Lung (tissue), 12 donors: Measurements from ENCODE around the gene SPTSSA. TPM values are rescaled to one million over a fixed set of nuclear protein-coding genes. Genes with fewer than 3 reads are reported as not detected.
"Not testable (repeated sequence)": the region's sequence is repeated elsewhere in the genome, so short reads cannot be mapped to it uniquely, and the experiment has no call there.

Experiments
- ATAC-seq: fragments of 200-7000 bp; cut with Tn5 transposase; one replicate; pipeline ENCODE4 v1.9.1; 2020; ENCODE audit warnings: moderate number of reproducible peaks; ENCODE audit not compliant: insufficient read depth, low FRiP score
- DNase-seq, 3 donors: peaks; one replicate each; pipeline ENCODE4 v3.0.0-alpha.2; 2013 to 2017
- H3K27ac ChIP-seq, 2 donors: one replicate each; pipeline ENCODE4 v1.5.1; 2013; ENCODE audit warnings: mild to moderate bottlenecking in 2 of 2, moderate library complexity in 2 of 2, control low read depth in 1 of 2, inconsistent platforms in 1 of 2, low read depth in 1 of 2, low read length in 1 of 2
- H3K27me3 ChIP-seq, 3 donors: one replicate each; pipeline ENCODE4 v1.5.1; 2013; ENCODE audit warnings: low read length in 2 of 3; ENCODE audit not compliant: control insufficient read depth in 3 of 3, insufficient read depth in 3 of 3
- H3K36me3 ChIP-seq, 4 donors: one replicate each; pipeline ENCODE4 v1.5.1; 2013; ENCODE audit warnings: low read length in 4 of 4, mild to moderate bottlenecking in 1 of 4, moderate library complexity in 1 of 4; ENCODE audit not compliant: control insufficient read depth in 4 of 4, insufficient read depth in 4 of 4
- H3K4me1 ChIP-seq, 5 donors: one replicate each; pipeline ENCODE4 v1.5.1; 2013; ENCODE audit warnings: low read length in 5 of 5, mild to moderate bottlenecking in 2 of 5, moderate library complexity in 1 of 5; ENCODE audit not compliant: control insufficient read depth in 5 of 5, insufficient read depth in 5 of 5
- H3K4me3 ChIP-seq: one replicate; pipeline ENCODE4 v1.5.1; 2013; ENCODE audit warnings: mild to moderate bottlenecking, control low read depth, moderate library complexity
- H3K9ac ChIP-seq, 2 donors: one replicate each; pipeline ENCODE4 v1.5.1; 2013; ENCODE audit warnings: low read length in 2 of 2, control low read depth in 1 of 2; ENCODE audit not compliant: insufficient read depth in 1 of 2
- H3K9me3 ChIP-seq, 4 donors: one replicate each; pipeline ENCODE4 v1.5.1; 2013; ENCODE audit warnings: low read length in 3 of 4, mild to moderate bottlenecking in 1 of 4, moderate library complexity in 1 of 4; ENCODE audit not compliant: control insufficient read depth in 4 of 4, insufficient read depth in 3 of 4
- WGBS, 2 donors: extraction: QIAGEN DNeasy Blood & Tissue Kit; methylation state at CpG; one replicate each; pipeline ENCODE4 v1.1.7; 2013; 5-methylcytosine and 5-hydroxymethylcytosine counted together
- polyA plus RNA-seq, 2 donors: library from polyadenylated mRNA; stranded (reverse); fragments of 200-250 nt; gene quantifications; one replicate each; pipeline ENCODE4 v1.2.1, GENCODE V29; 2013
- total RNA-seq, 2 donors: library from RNA; depleted of rRNA in 1 of 2; stranded (reverse); fragments of >200 nt in 1 of 2; gene quantifications; one replicate each; pipeline ENCODE4 v1.2.1, GENCODE V29; 2014 to 2021
- TF ChIP-seq, protein P1 (sequence below): IDR thresholded peaks from 2 replicates; pipeline ENCODE4 v1.5.1; 2012; ENCODE audit warnings: mild to moderate bottlenecking; ENCODE audit errors: control extremely low read depth, extremely low read depth
- donor health status: control.
- donor health status: control.
- donor health status: Bipolar disorder and iron deficiency.
- donor health status: healthy.
- donor health status: DM: yes; HTN: yes; CAD: no.

Gene SPTSSA
- total and polyA plus RNA-seq, 4 donors = 51.8 to 92.5 (median 78.0) TPM

DNA sequence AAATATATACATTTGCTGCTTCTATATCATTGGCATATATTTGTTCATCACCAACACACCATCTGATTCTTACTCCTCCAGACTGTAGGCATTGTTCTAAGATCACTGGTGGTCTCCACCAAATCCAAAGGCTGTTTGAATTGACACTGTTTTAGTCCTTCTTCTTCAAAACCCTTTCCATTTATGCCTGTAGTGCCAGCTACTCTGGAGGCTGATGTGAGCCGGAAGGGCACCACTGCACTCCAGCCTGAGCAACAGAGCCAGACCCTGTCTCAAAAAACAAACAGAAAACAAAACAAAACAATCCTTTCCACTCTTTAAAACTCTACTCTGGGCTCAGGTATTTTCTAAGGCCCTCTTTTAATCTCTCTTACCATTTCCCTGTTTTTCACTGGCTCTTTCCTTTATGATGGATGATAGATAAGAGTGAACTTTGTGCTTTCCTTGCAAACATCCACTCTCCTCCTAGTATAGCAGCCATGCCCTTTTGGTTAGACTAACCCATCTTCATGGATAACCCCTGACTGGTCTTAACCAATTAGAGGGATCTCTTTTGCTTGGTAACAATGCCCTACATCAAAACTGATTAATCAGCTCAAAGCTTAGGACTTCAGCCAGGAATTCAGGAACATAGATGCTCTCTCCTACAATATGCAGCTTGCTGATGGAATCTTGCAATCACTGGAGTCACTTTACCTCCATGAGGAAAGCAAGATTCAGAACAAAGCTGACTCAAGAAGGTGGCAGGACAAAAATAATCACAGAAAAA, 24.9 kb downstream of the SPTSSA start:
- Histone ChIP-seq H3K9me3 (no peaks in the 10 kb centered on the region), H3K36me3 (no peaks in the 10 kb centered on the region), H3K4me1 (peaks cover 0 to 9% (median 0%) of the 10 kb centered on the region in 5 donors), H3K27ac (no peak overlapping the region), H3K27me3 (no peaks in the 10 kb centered on the region), H3K9ac (no peak overlapping the region), H3K4me3 (no peak overlapping the region)
- TF ChIP-seq, protein P1, sequence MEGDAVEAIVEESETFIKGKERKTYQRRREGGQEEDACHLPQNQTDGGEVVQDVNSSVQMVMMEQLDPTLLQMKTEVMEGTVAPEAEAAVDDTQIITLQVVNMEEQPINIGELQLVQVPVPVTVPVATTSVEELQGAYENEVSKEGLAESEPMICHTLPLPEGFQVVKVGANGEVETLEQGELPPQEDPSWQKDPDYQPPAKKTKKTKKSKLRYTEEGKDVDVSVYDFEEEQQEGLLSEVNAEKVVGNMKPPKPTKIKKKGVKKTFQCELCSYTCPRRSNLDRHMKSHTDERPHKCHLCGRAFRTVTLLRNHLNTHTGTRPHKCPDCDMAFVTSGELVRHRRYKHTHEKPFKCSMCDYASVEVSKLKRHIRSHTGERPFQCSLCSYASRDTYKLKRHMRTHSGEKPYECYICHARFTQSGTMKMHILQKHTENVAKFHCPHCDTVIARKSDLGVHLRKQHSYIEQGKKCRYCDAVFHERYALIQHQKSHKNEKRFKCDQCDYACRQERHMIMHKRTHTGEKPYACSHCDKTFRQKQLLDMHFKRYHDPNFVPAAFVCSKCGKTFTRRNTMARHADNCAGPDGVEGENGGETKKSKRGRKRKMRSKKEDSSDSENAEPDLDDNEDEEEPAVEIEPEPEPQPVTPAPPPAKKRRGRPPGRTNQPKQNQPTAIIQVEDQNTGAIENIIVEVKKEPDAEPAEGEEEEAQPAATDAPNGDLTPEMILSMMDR = no peak
- 88 to 89% methylated on average over 1 of the region's 1 CpG for WGBS, 2 donors
- ATAC-seq (no peak), DNase-seq (no peak)

DNA sequence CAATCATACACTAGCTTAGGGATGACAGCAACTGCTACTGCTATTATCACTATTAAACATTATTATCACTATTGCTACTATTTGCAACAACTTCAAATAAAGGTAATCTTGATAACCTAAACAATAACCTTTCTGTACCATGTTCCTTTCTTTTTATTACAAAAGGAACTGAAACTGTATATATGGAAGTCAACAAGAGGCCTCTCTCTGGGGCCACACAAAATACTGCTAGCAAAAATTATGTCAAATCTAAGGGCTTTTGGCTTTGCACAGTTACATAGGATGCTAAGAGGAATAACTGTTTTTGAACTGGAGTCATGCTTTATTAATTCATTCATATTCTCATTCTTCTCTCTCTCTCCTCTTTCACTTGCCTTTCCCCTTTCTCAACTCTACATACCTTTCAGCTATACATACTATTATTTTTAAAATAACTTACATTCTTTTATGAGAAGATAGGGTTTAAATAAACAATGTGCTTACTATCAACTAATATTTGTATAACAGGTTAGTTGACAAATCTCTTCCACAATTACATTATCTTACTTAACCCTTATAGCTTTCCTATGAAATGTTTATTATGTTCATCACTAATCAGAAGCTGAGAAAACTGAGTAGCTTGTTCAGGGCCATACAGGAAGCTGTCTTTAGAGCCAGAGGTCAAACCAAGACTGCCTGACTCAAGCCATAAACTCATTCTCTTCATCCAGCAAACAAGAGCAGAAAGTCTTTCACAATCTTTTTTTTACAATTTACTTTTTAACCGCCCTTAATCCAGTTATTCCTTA, 25.7 kb downstream of the SPTSSA start:
- H3K4me1 ChIP-seq = peaks cover 0 to 8% (median 0%) of the 10 kb centered on the region in 5 donors
- DNase-seq (no peak), ATAC-seq (no peak)
- no peaks in the 10 kb centered on the region for H3K36me3 ChIP-seq
- no peaks in the 10 kb centered on the region for H3K27me3 ChIP-seq
- H3K27ac ChIP-seq = no peak overlapping the region
- WGBS, 2 donors = 55 to 75% methylated on average over 1 of the region's 1 CpG
- no peak overlapping the region for H3K9ac ChIP-seq
- no peaks in the 10 kb centered on the region for H3K9me3 ChIP-seq
- TF ChIP-seq, protein P1 = no peak
- no peak overlapping the region for H3K4me3 ChIP-seq

- no peaks in the 10 kb centered on the region for H3K27me3 ChIP-seq
- peaks cover 0 to 8% (median 0%) of the 10 kb centered on the region in 5 donors for H3K4me1 ChIP-seq
- H3K36me3 ChIP-seq = no peaks in the 10 kb centered on the region
- WGBS, 2 donors = 92 to 94% methylated on average over 2 of the region's 2 CpGs
- DNase-seq = no peak
- no peak for ATAC-seq
- H3K9me3 ChIP-seq = no peaks in the 10 kb centered on the region
- TF ChIP-seq, protein P1 = no peak
- no peak overlapping the region for H3K27ac ChIP-seq
- H3K4me3 ChIP-seq = no peak overlapping the region
- H3K9ac ChIP-seq = no peak overlapping the region
Observed at GRCh38 chr14:34433957-34434356, 28.1 kb downstream of the SPTSSA start.

GRCh38 chr14:34428102-34428466, 34.0 kb downstream of the SPTSSA start:
- H3K9me3 ChIP-seq, DNase-seq, H3K9ac ChIP-seq, H3K4me3 ChIP-seq, H3K27ac ChIP-seq, H3K36me3 ChIP-seq, H3K4me1 ChIP-seq, ATAC-seq, H3K27me3 ChIP-seq: not testable (repeated sequence)
- 86 to 89% methylated on average over 5 of the region's 5 CpGs for WGBS, 2 donors
